Dendritic cell treated with granulocyte-macrophage colony-stimulating factor and Interleukin-4, amounts not matched to agents 40 ng/mL and 50 ng/mL, for 4 days (primary cell): ENCODE results near the gene TNRC18.
"Not testable (repeated sequence)": the region's sequence is repeated elsewhere in the genome, so short reads cannot be mapped to it uniquely, and the experiment has no call there.

Source experiments
- H3K27ac Mint-ChIP-seq: one replicate; pipeline ENCODE4 v1.8.0; 2022; ENCODE audit warnings: mild to moderate bottlenecking, mixed read lengths
- H3K27me3 Mint-ChIP-seq: one replicate; pipeline ENCODE4 v1.8.0; 2022; ENCODE audit warnings: mild to moderate bottlenecking, mixed read lengths
- H3K36me3 Mint-ChIP-seq: one replicate; pipeline ENCODE4 v1.8.0; 2022; ENCODE audit warnings: low read depth, mixed read lengths
- H3K4me1 Mint-ChIP-seq: one replicate; pipeline ENCODE4 v1.8.0; 2022; ENCODE audit warnings: low read depth, mixed read lengths
- H3K4me3 Mint-ChIP-seq: one replicate; pipeline ENCODE4 v1.8.0; 2022; ENCODE audit warnings: mild to moderate bottlenecking, moderate library complexity, mixed read lengths
- H3K9me3 Mint-ChIP-seq: one replicate; pipeline ENCODE4 v1.8.0; 2022; ENCODE audit warnings: mixed read lengths
- intact Hi-C: fragments of 100-400 bp; cut with micrococcal nuclease; formaldehyde crosslinking; loops from one replicate; pipeline ENCODE4 v1.15.0; 2022

Gene TNRC18

GRCh38 chr7:5318613-5319012 is 105.0 kb downstream of the TNRC18 start:
- peaks cover 100% of the 10 kb centered on the region for H3K36me3 Mint-ChIP-seq
- H3K4me3 Mint-ChIP-seq, H3K9me3 Mint-ChIP-seq, H3K27me3 Mint-ChIP-seq, intact Hi-C loops: not testable (repeated sequence)
- peak overlapping the region; percentile 45 for H3K27ac Mint-ChIP-seq
- H3K4me1 Mint-ChIP-seq = peaks cover 31% of the 10 kb centered on the region

- Mint-ChIP-seq H3K36me3 (peaks cover 100% of the 10 kb centered on the region), H3K4me3 (no peak overlapping the region), H3K9me3 (peaks cover 8% of the 10 kb centered on the region), H3K27ac (no peak overlapping the region), H3K27me3 (no peaks in the 10 kb centered on the region), H3K4me1 (peaks cover 24% of the 10 kb centered on the region)
- intact Hi-C loops = no loop called here
These were observed 107.9 kb downstream of the TNRC18 start for GRCh38 chr7:5315761-5316160.

GRCh38 chr7:5314864-5315263 is 108.8 kb downstream of the TNRC18 start:
- Mint-ChIP-seq H3K4me3 (no peak overlapping the region), H3K27ac (no peak overlapping the region), H3K4me1 (peaks cover 19% of the 10 kb centered on the region), H3K9me3 (peaks cover 8% of the 10 kb centered on the region), H3K27me3 (no peaks in the 10 kb centered on the region), H3K36me3 (peaks cover 100% of the 10 kb centered on the region)
- intact Hi-C loops = no loop called here

GRCh38 chr7:5313076-5313885 is 110.4 kb downstream of the TNRC18 start:
- H3K9me3 Mint-ChIP-seq, H3K4me3 Mint-ChIP-seq, H3K27ac Mint-ChIP-seq, intact Hi-C loops, H3K4me1 Mint-ChIP-seq, H3K27me3 Mint-ChIP-seq: not testable (repeated sequence)
- H3K36me3 Mint-ChIP-seq = peaks cover 100% of the 10 kb centered on the region

GRCh38 chr7:5312276-5313070 is 111.2 kb downstream of the TNRC18 start:
- intact Hi-C loops, H3K4me1 Mint-ChIP-seq, H3K9me3 Mint-ChIP-seq, H3K4me3 Mint-ChIP-seq, H3K27ac Mint-ChIP-seq, H3K27me3 Mint-ChIP-seq: not testable (repeated sequence)
- H3K36me3 Mint-ChIP-seq = peaks cover 100% of the 10 kb centered on the region

- Mint-ChIP-seq H3K36me3 (peaks cover 97% of the 10 kb centered on the region), H3K4me3 (no peak overlapping the region), H3K27ac (no peak overlapping the region), H3K9me3 (no peaks in the 10 kb centered on the region), H3K27me3 (no peaks in the 10 kb centered on the region), H3K4me1 (no peaks in the 10 kb centered on the region)
- intact Hi-C loops = no loop called here
These were observed 112.7 kb downstream of the TNRC18 start for GRCh38 chr7:5310822-5311405.

GRCh38 chr7:5309146-5309545 is 114.5 kb downstream of the TNRC18 start:
- Mint-ChIP-seq H3K27ac (no peak overlapping the region), H3K4me1 (no peaks in the 10 kb centered on the region), H3K9me3 (no peaks in the 10 kb centered on the region), H3K27me3 (no peaks in the 10 kb centered on the region), H3K4me3 (no peak overlapping the region), H3K36me3 (peaks cover 80% of the 10 kb centered on the region)
- intact Hi-C loops = no loop called here

- H3K4me3 Mint-ChIP-seq, intact Hi-C loops, H3K27me3 Mint-ChIP-seq, H3K27ac Mint-ChIP-seq, H3K9me3 Mint-ChIP-seq, H3K4me1 Mint-ChIP-seq: not testable (repeated sequence)
- H3K36me3 Mint-ChIP-seq = peaks cover 63% of the 10 kb centered on the region
These were observed 116.2 kb downstream of the TNRC18 start for GRCh38 chr7:5307221-5308142.

GRCh38 chr7:5305050-5305449 is 118.6 kb downstream of the TNRC18 start:
- H3K9me3 Mint-ChIP-seq, H3K27ac Mint-ChIP-seq, H3K4me3 Mint-ChIP-seq, H3K4me1 Mint-ChIP-seq, intact Hi-C loops: not testable (repeated sequence)
- Mint-ChIP-seq H3K36me3 (peaks cover 39% of the 10 kb centered on the region), H3K27me3 (peaks cover 15% of the 10 kb centered on the region)

GRCh38 chr7:5303591-5304505 is 119.8 kb downstream of the TNRC18 start:
- Mint-ChIP-seq H3K4me3 (no peak overlapping the region), H3K27ac (no peak overlapping the region), H3K27me3 (peaks cover 21% of the 10 kb centered on the region), H3K36me3 (peaks cover 27% of the 10 kb centered on the region), H3K9me3 (no peaks in the 10 kb centered on the region), H3K4me1 (no peaks in the 10 kb centered on the region)
- intact Hi-C loops = no loop called here

GRCh38 chr7:5303061-5303460 is 120.6 kb downstream of the TNRC18 start:
- H3K4me1 Mint-ChIP-seq = no peaks in the 10 kb centered on the region
- H3K4me3 Mint-ChIP-seq = no peak overlapping the region
- intact Hi-C loops = no loop called here
- no peak overlapping the region for H3K27ac Mint-ChIP-seq
- H3K27me3 Mint-ChIP-seq = peaks cover 28% of the 10 kb centered on the region
- no peaks in the 10 kb centered on the region for H3K9me3 Mint-ChIP-seq
- H3K36me3 Mint-ChIP-seq = peaks cover 19% of the 10 kb centered on the region

- Mint-ChIP-seq H3K27ac (no peak overlapping the region), H3K4me1 (no peaks in the 10 kb centered on the region), H3K36me3 (peaks cover 14% of the 10 kb centered on the region), H3K9me3 (no peaks in the 10 kb centered on the region), H3K27me3 (peaks cover 33% of the 10 kb centered on the region), H3K4me3 (no peak overlapping the region)
- intact Hi-C loops = no loop called here
These were observed 121.1 kb downstream of the TNRC18 start for GRCh38 chr7:5302577-5302976.

GRCh38 chr7:5300366-5300765 is 123.3 kb downstream of the TNRC18 start:
- Mint-ChIP-seq H3K27me3 (peaks cover 52% of the 10 kb centered on the region), H3K9me3 (no peaks in the 10 kb centered on the region), H3K27ac (no peak overlapping the region), H3K4me3 (no peak overlapping the region), H3K4me1 (peaks cover 14% of the 10 kb centered on the region), H3K36me3 (no peaks in the 10 kb centered on the region)
- intact Hi-C loops = no loop called here
